Ascending aorta (tissue), 2 donors: ENCODE results near the gene TMEM151A. TPM values are rescaled to one million over a fixed set of nuclear protein-coding genes. Genes with fewer than 3 reads are reported as not detected.

Experiments
- DNase-seq, 2 donors: peaks; one replicate each; pipeline ENCODE4 v3.0.0-alpha.2; 2019; ENCODE audit warnings: low spot score in 2 of 2
- H3K27ac ChIP-seq, 2 donors: fragments of 200-600 bp; sonication (generic); one replicate each; pipeline ENCODE4 v1.5.1; 2016 to 2017; ENCODE audit warnings: mild to moderate bottlenecking in 1 of 2
- H3K27me3 ChIP-seq: fragments of 200-600 bp; sonication (generic); one replicate; pipeline ENCODE4 v1.5.1; 2017
- H3K36me3 ChIP-seq, 2 donors: fragments of 200-600 bp; sonication (generic); one replicate each; pipeline ENCODE4 v1.5.1; 2016
- H3K4me1 ChIP-seq, 2 donors: fragments of 200-600 bp; sonication (generic); one replicate each; pipeline ENCODE4 v1.5.1; 2016 to 2017; ENCODE audit warnings: mild to moderate bottlenecking in 1 of 2
- H3K4me3 ChIP-seq, 2 donors: fragments of 200-600 bp; sonication (generic); one replicate each; pipeline ENCODE4 v1.5.1; 2016 to 2017; ENCODE audit warnings: mild to moderate bottlenecking in 1 of 2
- H3K9me3 ChIP-seq, 2 donors: fragments of 200-600 bp; sonication (generic); one replicate each; pipeline ENCODE4 v1.5.1; 2016
- intact Hi-C: fragments of 100-400 bp; cut with DNase I; formaldehyde crosslinking; loops from one replicate; pipeline ENCODE4 v1.15.1; 2023
- total RNA-seq: library from RNA; depleted of rRNA; stranded (reverse); fragments of >200 nt; gene quantifications from one replicate; pipeline ENCODE4 v1.1.0, GENCODE V29; 2016
- TF ChIP-seq, protein P1 (sequence below), 3 experiments: fragments of 200-600 bp in 2 of 3; fragments of 450-650 bp in 1 of 3; sonication (generic) in 2 of 3; IDR thresholded peaks; one replicate each; pipeline ENCODE4 v1.5.1; 2016 to 2019; ENCODE audit warnings: antibody characterized with exemption in 3 of 3, mild to moderate bottlenecking in 1 of 3, moderate library complexity in 1 of 3

The TMEM151A gene
- total RNA-seq, 1 donor from 2014 or later, result 3.6 TPM

DNA sequence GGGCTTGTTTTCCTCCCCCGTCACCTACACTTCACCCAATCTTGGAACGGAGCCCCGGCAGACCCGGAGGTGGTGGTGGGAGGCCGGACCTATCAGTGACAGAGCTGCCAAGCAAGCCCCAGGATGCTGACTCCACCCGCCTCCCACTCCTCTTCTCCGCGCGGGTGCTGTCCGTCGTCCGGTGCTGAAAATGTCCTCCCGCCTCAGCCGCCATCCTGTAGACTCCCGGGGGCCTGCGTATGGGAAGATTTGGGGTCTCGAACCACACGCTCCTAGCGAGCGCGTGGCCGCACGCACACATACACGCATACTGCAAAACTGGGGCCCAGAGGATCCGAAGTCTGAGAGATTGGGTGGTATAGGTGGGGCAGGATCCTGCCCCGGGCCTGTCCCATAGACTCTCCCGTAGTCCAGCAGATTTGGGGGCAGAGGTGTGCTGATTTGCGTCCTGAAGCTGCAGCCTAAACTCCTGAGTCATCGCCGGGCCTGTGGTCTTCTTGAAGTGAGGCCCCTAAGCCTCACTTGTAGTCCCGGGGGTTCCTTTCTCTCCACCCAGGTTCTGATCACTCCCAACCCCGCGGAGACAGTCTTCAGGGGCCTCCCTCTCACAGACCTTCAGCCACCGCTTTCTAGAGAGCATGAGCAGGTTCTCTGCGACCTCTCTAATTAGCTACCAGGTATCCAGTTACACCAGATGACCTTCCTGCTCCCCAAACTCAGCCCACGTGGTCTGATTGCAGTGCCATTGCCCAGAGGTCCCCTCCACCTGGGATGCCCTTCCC lies 2.0 kb upstream of the TMEM151A start:
- H3K27me3 ChIP-seq, result peaks cover 8% of the 10 kb centered on the region
- H3K4me3 ChIP-seq, result peak overlapping the region; percentile 72 to 74
- no peaks in the 10 kb centered on the region for H3K9me3 ChIP-seq
- peak overlapping the region; percentile 93 to 94 for H3K27ac ChIP-seq
- H3K36me3 ChIP-seq, result peaks cover 0 to 9% of the 10 kb centered on the region in 2 donors
- DNase-seq, result peak in 1 of 2 donors; percentile 85
- TF ChIP-seq, protein P1, sequence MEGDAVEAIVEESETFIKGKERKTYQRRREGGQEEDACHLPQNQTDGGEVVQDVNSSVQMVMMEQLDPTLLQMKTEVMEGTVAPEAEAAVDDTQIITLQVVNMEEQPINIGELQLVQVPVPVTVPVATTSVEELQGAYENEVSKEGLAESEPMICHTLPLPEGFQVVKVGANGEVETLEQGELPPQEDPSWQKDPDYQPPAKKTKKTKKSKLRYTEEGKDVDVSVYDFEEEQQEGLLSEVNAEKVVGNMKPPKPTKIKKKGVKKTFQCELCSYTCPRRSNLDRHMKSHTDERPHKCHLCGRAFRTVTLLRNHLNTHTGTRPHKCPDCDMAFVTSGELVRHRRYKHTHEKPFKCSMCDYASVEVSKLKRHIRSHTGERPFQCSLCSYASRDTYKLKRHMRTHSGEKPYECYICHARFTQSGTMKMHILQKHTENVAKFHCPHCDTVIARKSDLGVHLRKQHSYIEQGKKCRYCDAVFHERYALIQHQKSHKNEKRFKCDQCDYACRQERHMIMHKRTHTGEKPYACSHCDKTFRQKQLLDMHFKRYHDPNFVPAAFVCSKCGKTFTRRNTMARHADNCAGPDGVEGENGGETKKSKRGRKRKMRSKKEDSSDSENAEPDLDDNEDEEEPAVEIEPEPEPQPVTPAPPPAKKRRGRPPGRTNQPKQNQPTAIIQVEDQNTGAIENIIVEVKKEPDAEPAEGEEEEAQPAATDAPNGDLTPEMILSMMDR (IDR thresholded peaks at IDR 0.05), result no peak
- intact Hi-C loops, result loop anchor here (1.0 to 2.0 kb wide), 3 partner anchors 21 to 131 kb away; partner anchors contain the start of genes NPAS4 and RAB1B
- peaks cover 8 to 22% of the 10 kb centered on the region in 2 donors for H3K4me1 ChIP-seq

DNA sequence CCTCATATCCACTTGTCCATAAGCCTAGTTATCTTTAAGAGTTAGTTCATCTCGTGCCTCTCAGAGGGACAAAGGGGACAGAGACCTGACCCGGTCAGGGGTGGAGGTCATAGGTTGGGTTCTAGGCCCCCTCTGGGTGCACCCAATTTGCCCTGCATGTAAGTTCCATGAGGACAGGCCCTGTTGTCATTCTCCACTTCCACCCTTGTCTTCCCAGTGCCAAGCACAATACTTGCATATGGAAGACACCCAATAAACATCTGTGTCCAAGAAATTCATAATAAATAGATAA lies 1.4 kb upstream of the TMEM151A start:
- H3K27me3 ChIP-seq, result peaks cover 8% of the 10 kb centered on the region
- H3K36me3 ChIP-seq, result peaks cover 0 to 4% of the 10 kb centered on the region in 2 donors
- TF ChIP-seq, protein P1 (IDR thresholded peaks at IDR 0.05), result no peak
- intact Hi-C loops, result no loop called here
- DNase-seq, result no peak
- no peak overlapping the region for H3K4me3 ChIP-seq
- H3K27ac ChIP-seq, result no peak overlapping the region
- H3K9me3 ChIP-seq, result no peaks in the 10 kb centered on the region
- peaks cover 8 to 22% of the 10 kb centered on the region in 2 donors for H3K4me1 ChIP-seq

DNA sequence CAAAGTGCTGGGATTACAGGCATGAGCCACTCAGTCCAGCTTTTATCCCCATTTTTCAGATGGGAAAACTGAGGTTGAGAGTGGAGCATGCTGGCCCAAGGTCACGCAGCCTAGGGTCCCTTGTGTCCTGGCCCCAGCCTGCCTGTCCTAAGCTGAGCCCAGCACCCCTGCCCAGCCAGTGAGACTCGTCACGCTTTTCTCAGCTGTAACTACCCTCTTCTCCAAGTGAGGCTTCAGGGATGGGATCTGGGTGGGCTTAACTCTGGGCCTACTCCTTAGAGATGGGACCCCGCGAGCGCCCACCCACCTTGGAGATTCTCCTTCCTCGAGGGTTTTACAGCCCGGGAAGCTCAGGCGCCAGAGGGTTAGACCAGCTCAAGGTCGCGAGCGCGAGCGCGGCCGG lies 390 bp upstream of the TMEM151A start:
- TF ChIP-seq, protein P1 (IDR thresholded peaks at IDR 0.05), result no peak
- H3K27me3 ChIP-seq, result peaks cover 8% of the 10 kb centered on the region
- peak overlapping the region; percentile 27 to 67 for H3K4me3 ChIP-seq

DNA sequence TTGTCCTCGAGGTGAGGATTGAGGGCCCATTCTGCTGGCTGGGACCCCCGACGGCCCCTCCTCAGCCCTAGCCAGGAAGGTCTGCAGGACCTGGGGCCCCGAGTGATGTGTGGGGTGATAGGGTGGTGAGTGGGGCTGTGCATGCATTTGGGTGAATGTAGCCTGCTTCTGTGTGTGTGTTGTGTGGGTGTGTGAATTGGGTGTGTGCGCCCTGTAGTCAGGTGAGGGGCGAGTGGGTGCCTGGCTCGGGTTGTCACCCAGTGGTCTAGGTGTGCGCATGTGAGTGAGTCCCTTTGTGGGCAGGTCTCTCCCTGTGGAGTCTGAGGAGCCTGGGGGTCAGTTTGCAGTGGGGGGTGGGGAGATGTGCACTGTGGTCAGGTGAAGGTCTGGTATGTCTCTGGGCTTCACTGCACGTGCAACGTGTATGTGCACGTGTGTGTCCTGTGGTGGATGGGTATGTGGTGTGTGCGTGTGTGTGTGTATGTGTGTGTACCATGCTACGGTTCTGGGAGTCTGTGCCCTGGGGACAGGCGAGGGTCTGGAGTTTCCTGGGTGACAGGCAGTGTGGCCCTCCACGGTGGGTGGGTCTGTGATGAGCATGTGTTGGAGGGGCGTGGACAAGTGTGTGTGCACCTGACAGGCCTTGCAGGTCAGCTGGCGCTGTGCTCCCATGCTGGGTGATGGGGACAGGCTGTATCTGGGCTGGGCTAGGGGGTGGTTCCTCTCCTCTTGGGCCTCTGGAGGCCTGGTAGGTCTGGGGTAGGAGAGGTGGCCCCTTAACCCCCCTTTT lies 1.0 kb downstream of the TMEM151A start:
- TF ChIP-seq, protein P1 (IDR thresholded peaks at IDR 0.05), result no peak
- no peak overlapping the region for H3K27ac ChIP-seq
- H3K27me3 ChIP-seq, result peaks cover 8% of the 10 kb centered on the region
- DNase-seq, result no peak
- intact Hi-C loops, result no loop called here
- peaks cover 8 to 16% of the 10 kb centered on the region in 2 donors for H3K4me1 ChIP-seq
- H3K4me3 ChIP-seq, result no peak overlapping the region
- H3K36me3 ChIP-seq, result no peaks in the 10 kb centered on the region
- H3K9me3 ChIP-seq, result no peaks in the 10 kb centered on the region

More for the DNA sequence above, 390 bp upstream of the TMEM151A start:
- H3K27ac ChIP-seq, result no peak overlapping the region
- H3K4me1 ChIP-seq, result peaks cover 8 to 22% of the 10 kb centered on the region in 2 donors
- no peaks in the 10 kb centered on the region for H3K9me3 ChIP-seq
- intact Hi-C loops, result no loop called here
- DNase-seq, result peak in 1 of 2 donors; percentile 65
- no peaks in the 10 kb centered on the region for H3K36me3 ChIP-seq

DNA sequence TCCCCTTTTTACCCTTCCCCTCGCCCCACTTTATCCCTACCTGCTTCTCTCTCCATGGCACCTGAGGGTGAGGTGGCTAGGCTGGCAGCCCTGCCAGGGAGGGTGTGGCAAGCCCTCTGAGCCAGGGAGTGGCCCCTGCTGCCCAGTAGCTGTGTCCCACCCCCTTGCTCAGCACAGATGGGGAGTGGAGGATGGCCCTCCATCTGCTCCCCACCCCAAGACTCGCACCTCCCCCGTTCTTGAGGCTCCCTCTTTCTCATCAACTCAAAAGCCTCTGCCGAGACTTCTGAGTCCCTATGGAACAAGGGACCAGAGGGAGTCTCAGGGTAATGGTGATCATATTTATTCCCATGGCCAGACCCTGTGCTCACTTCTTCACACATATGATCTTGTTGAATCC lies 1.7 kb downstream of the TMEM151A start:
- Histone ChIP-seq H3K4me1 (peaks cover 3 to 10% of the 10 kb centered on the region in 2 donors), H3K27me3 (peaks cover 8% of the 10 kb centered on the region), H3K36me3 (no peaks in the 10 kb centered on the region), H3K9me3 (no peaks in the 10 kb centered on the region), H3K27ac (no peak overlapping the region), H3K4me3 (no peak overlapping the region)
- DNase-seq, result no peak
- TF ChIP-seq, protein P1 (IDR thresholded peaks at IDR 0.05), result no peak
- intact Hi-C loops, result no loop called here
